Activated CD8-positive, alpha-beta memory T cell treated with anti-CD3 and anti-CD28 coated beads, Interleukin-2, amount 50 U/mL, for 1 hour (primary cell): ENCODE measurements around the gene CEP350.
"Not testable (repeated sequence)": the region's sequence is repeated elsewhere in the genome, so short reads cannot be mapped to it uniquely, and the experiment has no call there.

ENCODE experiments used
- DNase-seq: peaks from one replicate; pipeline ENCODE4 v3.0.0-alpha.2; 2020; ENCODE audit errors: extremely low read depth

CEP350 gene

GRCh38 chr1:179950651-179951050 is 4.0 kb upstream of the CEP350 start:
- DNase-seq: no peak

- DNase-seq: no peak
These were observed 3.0 kb upstream of the CEP350 start for GRCh38 chr1:179951383-179952144.

GRCh38 chr1:179952186-179952585 is 2.4 kb upstream of the CEP350 start:
- DNase-seq: no peak

GRCh38 chr1:179953974-179954492 is 577 bp upstream of the CEP350 start:
- peak; percentile 2 for DNase-seq

- no peak for DNase-seq
These were observed 674 bp downstream of the CEP350 start for GRCh38 chr1:179955287-179955680.

GRCh38 chr1:179955731-179956130 is 1.1 kb downstream of the CEP350 start:
- DNase-seq: no peak

GRCh38 chr1:179958359-179958758 is 3.7 kb downstream of the CEP350 start:
- DNase-seq: no peak

GRCh38 chr1:179962168-179962567 is 7.6 kb downstream of the CEP350 start:
- DNase-seq: not testable (repeated sequence)

- no peak for DNase-seq
These were observed 11.9 kb downstream of the CEP350 start for GRCh38 chr1:179966551-179966950.

GRCh38 chr1:179968284-179968993 is 13.8 kb downstream of the CEP350 start:
- no peak for DNase-seq

GRCh38 chr1:179968994-179969919 is 14.6 kb downstream of the CEP350 start:
- DNase-seq: no peak

GRCh38 chr1:179969962-179970361 is 15.4 kb downstream of the CEP350 start:
- DNase-seq: no peak

- no peak for DNase-seq
These were observed 17.2 kb downstream of the CEP350 start for GRCh38 chr1:179971563-179972496.

- DNase-seq: no peak
These were observed 18.8 kb downstream of the CEP350 start for GRCh38 chr1:179973198-179974110.

- DNase-seq: no peak
These were observed 22.5 kb downstream of the CEP350 start for GRCh38 chr1:179976970-179977651.

GRCh38 chr1:179978199-179979079 is 23.8 kb downstream of the CEP350 start:
- DNase-seq: no peak

GRCh38 chr1:179984101-179984500 is 29.5 kb downstream of the CEP350 start:
- no peak for DNase-seq

- DNase-seq: no peak
These were observed 30.3 kb downstream of the CEP350 start for GRCh38 chr1:179984942-179985341.
